Measurements from ENCODE around the gene ICA1. TPM values are rescaled to one million over a fixed set of nuclear protein-coding genes. Genes with fewer than 3 reads are reported as not detected.

The ICA1 gene
- total RNA-seq, 1 experiment from 2014 or later: 31.5 TPM

DNA sequence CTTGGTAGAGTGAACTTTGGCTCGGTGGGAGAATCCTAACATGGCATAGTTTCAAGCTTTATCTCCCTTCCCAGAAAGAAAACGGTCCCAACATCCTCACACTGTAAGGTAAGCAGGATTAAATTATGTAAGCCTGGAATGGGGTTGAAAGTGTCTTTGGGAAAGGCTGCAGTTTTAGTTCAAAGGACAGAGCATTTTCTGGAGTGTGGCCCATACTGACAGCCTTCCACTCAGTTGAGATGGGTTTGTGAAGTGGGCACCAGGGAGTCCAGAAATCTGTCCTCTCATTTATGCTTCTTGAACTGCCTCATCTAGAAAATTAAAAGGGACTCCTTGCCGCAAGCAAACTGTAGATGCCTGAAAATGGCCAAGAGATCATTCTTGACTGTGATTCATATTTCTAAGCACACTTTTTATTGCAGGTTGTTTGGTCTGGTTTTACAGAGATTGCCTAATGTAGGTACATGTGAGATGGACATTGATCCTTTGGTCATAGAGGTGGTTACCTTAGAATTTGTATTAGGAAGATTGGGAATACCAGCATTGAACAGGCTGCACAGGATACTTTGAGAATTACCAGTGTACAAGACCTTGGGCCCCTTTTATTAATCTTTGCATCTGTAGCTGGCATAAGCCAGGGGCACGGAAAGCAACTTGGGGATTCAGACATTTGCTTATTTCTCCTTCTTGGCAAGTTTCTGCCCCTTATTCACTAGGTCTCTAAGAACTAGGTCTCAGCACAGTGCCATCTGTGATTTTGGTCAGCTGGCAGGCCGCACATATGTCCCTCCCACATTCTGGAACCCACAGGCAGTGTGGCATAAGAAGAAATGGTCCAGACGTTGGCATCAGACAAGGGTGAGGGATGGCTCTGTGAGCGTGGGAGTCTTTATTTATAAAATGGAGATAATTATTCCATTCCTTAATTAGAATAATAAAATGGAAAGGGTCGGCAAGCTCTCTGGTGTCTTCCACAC, 167.5 kb downstream of the ICA1 start:
- intact Hi-C loops (cut with micrococcal nuclease): no loop called here
- Mint-ChIP-seq H3K4me3 (ENCODE audit: unreplicated experiment) (no peak overlapping the region), H3K27ac (ENCODE audit: low read depth, unreplicated experiment) (no peak overlapping the region), H3K27me3 (ENCODE audit: insufficient read depth, unreplicated experiment) (no peaks in the 10 kb centered on the region), H3K4me1 (ENCODE audit: insufficient read depth, unreplicated experiment) (no peaks in the 10 kb centered on the region), H3K9me3 (ENCODE audit: unreplicated experiment) (peaks cover 19% of the 10 kb centered on the region), H3K36me3 (ENCODE audit: insufficient read depth, unreplicated experiment) (no peaks in the 10 kb centered on the region)
- BruUV-seq (replicated peaks): no TSS peak
- TF ChIP-seq, protein P1, sequence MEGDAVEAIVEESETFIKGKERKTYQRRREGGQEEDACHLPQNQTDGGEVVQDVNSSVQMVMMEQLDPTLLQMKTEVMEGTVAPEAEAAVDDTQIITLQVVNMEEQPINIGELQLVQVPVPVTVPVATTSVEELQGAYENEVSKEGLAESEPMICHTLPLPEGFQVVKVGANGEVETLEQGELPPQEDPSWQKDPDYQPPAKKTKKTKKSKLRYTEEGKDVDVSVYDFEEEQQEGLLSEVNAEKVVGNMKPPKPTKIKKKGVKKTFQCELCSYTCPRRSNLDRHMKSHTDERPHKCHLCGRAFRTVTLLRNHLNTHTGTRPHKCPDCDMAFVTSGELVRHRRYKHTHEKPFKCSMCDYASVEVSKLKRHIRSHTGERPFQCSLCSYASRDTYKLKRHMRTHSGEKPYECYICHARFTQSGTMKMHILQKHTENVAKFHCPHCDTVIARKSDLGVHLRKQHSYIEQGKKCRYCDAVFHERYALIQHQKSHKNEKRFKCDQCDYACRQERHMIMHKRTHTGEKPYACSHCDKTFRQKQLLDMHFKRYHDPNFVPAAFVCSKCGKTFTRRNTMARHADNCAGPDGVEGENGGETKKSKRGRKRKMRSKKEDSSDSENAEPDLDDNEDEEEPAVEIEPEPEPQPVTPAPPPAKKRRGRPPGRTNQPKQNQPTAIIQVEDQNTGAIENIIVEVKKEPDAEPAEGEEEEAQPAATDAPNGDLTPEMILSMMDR (IDR thresholded peaks at IDR 0.05; ENCODE audit: unreplicated experiment): no peak
- POLR2A ChIA-PET: no interaction called here
- CTCF ChIA-PET: interaction anchor here (1.0 kb wide), 1 partner anchor 40 kb away, joined by 3 read pairs; no protein-coding TSS in a partner anchor
- no peak for DNase-seq (ENCODE audit: unreplicated experiment)

DNA sequence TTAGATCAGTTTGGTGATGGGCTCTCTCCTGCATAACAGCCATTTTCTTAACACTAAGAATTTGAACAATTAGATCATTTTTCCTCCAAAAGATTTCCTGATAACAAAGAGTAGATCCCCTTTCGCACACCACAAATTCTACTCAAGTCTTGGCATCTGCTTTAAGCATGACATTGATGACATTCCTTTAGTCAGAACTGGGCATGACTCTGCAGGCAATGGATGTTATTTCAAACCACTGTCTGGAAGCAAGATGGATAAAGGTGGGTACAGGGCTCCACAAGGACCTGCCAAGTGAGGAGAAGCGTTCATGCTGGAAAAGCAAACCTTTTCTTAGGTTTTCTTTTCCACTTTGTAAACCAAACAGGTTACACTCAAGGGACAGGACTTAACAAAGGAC, 169.8 kb downstream of the ICA1 start:
- POLR2A ChIA-PET: no interaction called here
- no peak overlapping the region for H3K4me3 Mint-ChIP-seq (ENCODE audit: unreplicated experiment)
- peaks cover 6% of the 10 kb centered on the region for H3K36me3 Mint-ChIP-seq (ENCODE audit: insufficient read depth, unreplicated experiment)
- no peak for DNase-seq (ENCODE audit: unreplicated experiment)
- no TSS peak for BruUV-seq (replicated peaks)
- peaks cover 2% of the 10 kb centered on the region for H3K9me3 Mint-ChIP-seq (ENCODE audit: unreplicated experiment)
- H3K4me1 Mint-ChIP-seq (ENCODE audit: insufficient read depth, unreplicated experiment): no peaks in the 10 kb centered on the region
- intact Hi-C loops (cut with micrococcal nuclease): no loop called here
- CTCF ChIA-PET: interaction anchor here (1.2 kb wide), 2 partner anchors 57 to 411 kb away, joined by 4 to 5 read pairs; no protein-coding TSS in a partner anchor
- no peaks in the 10 kb centered on the region for H3K27me3 Mint-ChIP-seq (ENCODE audit: insufficient read depth, unreplicated experiment)
- H3K27ac Mint-ChIP-seq (ENCODE audit: low read depth, unreplicated experiment): no peak overlapping the region
- TF ChIP-seq, protein P1 (IDR thresholded peaks at IDR 0.05; ENCODE audit: unreplicated experiment): no peak

DNA sequence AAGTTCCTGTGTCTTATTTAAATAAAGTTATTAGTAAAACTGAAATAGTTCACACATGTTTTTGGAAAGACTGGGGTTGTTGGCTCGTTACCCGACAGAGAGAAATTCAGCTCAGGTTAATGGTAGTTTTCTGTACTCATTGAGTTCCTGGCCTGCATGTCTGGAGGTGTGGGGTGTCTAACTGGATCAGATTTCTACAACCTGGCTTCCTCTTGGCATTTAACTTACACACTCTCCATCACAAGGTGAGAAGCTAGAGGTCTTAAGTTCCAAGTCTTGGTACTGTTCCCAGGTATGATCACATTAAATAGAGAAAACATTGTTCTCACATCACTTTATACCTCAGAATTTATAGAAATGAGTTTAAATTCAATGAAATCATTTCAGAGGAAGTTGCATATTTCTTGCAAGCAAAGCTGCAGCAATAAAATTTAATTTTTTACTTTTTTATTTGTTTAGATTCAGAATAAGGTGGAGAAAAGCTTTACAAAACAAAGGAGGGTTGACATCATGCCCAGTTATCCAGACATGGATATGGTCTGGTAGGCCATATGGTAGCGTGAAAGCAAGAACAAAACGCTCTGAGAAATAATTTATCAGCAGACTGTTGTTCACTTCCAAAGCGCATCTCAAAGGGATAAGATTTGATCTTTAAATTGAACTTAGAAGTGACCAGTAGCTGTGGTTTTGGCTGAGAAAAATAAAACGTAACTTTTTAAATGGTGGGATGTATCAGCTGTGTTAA, 172.8 kb downstream of the ICA1 start:
- no peaks in the 10 kb centered on the region for H3K9me3 Mint-ChIP-seq (ENCODE audit: unreplicated experiment)
- ChIA-PET CTCF (interaction anchor here (0.8 to 2.4 kb wide), 3 partner anchors 16 to 207 kb away, joined by 3 to 8 read pairs (median 4); no protein-coding TSS in a partner anchor), POLR2A (interaction anchor here (0.7 to 1.6 kb wide), 2 partner anchors 12 to 408 kb away, joined by 3 to 4 read pairs; no protein-coding TSS in a partner anchor)
- no peaks in the 10 kb centered on the region for H3K27me3 Mint-ChIP-seq (ENCODE audit: insufficient read depth, unreplicated experiment)
- H3K4me3 Mint-ChIP-seq (ENCODE audit: unreplicated experiment): no peak overlapping the region
- no peak overlapping the region for H3K27ac Mint-ChIP-seq (ENCODE audit: low read depth, unreplicated experiment)
- no peak for DNase-seq (ENCODE audit: unreplicated experiment)
- peaks cover 8% of the 10 kb centered on the region for H3K36me3 Mint-ChIP-seq (ENCODE audit: insufficient read depth, unreplicated experiment)
- H3K4me1 Mint-ChIP-seq (ENCODE audit: insufficient read depth, unreplicated experiment): no peaks in the 10 kb centered on the region
- TF ChIP-seq, protein P1 (IDR thresholded peaks at IDR 0.05; ENCODE audit: unreplicated experiment): no peak
- BruUV-seq (replicated peaks): no TSS peak
- intact Hi-C loops (cut with micrococcal nuclease): no loop called here

DNA sequence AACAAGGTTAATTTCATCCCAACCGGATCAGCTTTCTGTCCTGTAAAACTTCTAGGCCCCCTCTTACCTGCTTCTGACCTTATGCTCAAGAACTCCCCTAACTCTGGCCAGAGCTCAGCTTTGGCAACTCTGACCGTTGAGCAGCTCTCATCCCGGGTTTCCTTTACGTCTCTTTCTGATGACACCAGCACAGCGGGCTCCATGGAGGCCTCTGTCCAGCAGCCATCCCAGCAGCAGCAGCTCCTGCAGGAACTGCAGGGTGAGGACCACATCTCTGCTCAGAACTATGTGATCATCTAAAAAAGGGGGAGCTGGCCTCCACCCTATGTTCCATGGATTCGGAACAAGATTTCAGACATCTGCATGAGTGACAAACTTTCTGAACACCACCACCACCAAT, 175.7 kb downstream of the ICA1 start:
- Mint-ChIP-seq H3K27ac (ENCODE audit: low read depth, unreplicated experiment) (no peak overlapping the region), H3K36me3 (ENCODE audit: insufficient read depth, unreplicated experiment) (peaks cover 8% of the 10 kb centered on the region), H3K9me3 (ENCODE audit: unreplicated experiment) (no peaks in the 10 kb centered on the region), H3K4me3 (ENCODE audit: unreplicated experiment) (no peak overlapping the region), H3K4me1 (ENCODE audit: insufficient read depth, unreplicated experiment) (no peaks in the 10 kb centered on the region), H3K27me3 (ENCODE audit: insufficient read depth, unreplicated experiment) (no peaks in the 10 kb centered on the region)
- ChIA-PET POLR2A (interaction anchor here (0.6 to 0.7 kb wide), 2 partner anchors 118 to 293 kb away, joined by 3 to 4 read pairs; partner anchors contain the start of gene GLCCI1), CTCF (no interaction called here)
- TF ChIP-seq, protein P1 (IDR thresholded peaks at IDR 0.05; ENCODE audit: unreplicated experiment): no peak
- intact Hi-C loops (cut with micrococcal nuclease): no loop called here
- BruUV-seq (replicated peaks): no TSS peak
- no peak for DNase-seq (ENCODE audit: unreplicated experiment)

Measured in MCF 10A (cell line).